22Rv1 (cell line): ENCODE measurements around the gene ZRSR2.

Source experiments
- H3K27ac ChIP-seq: fragments of 450-650 bp; 2 replicates; pipeline ENCODE4 v1.5.1; 2017
- ZFX ChIP-seq: fragments of 450-650 bp; IDR thresholded peaks from 2 replicates; pipeline ENCODE4 v1.6.1; 2017; ENCODE audit warnings: antibody characterized with exemption, borderline replicate concordance
- TF ChIP-seq, protein P1 (sequence below): fragments of 450-650 bp; IDR thresholded peaks from 2 replicates; pipeline ENCODE4 v1.5.1; 2017; ENCODE audit warnings: mild to moderate bottlenecking

The ZRSR2 gene

DNA sequence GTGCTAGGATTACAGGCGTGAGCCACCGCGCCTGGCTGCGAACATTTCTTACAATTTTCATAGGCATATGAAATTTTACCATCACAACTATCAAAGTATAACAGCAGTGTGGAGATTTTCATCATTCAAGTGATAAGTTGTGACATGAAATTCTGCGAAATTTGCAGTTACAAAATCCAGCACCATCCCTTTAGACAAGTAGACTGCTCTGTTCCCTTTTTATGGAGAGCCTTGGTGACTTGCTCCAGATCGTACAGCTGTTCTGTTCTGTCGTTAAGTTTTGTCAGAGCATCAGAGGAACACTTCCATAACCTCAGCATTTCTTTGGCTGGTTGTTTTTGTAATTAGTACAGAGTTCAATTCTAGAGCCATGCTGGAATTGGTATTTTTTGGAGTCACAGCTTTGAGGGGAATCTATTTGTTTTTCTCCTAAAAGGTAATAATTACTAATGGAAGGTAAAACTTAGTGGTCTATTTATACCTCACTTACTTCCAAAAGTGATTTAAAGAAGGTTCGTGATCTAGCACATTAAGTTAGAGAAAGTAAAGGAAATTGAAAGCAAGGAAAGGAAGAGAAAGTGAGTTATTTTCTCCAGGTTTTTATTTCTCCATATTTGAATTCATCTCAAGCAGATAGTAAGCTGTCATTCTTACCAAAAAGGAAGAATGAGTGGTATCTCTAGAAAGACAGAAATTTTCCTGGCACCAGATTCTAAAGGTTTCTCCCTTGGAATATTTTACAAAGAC, 22.1 kb downstream of the ZRSR2 start:
- H3K27ac ChIP-seq, result no peak overlapping the region
- TF ChIP-seq, protein P1, sequence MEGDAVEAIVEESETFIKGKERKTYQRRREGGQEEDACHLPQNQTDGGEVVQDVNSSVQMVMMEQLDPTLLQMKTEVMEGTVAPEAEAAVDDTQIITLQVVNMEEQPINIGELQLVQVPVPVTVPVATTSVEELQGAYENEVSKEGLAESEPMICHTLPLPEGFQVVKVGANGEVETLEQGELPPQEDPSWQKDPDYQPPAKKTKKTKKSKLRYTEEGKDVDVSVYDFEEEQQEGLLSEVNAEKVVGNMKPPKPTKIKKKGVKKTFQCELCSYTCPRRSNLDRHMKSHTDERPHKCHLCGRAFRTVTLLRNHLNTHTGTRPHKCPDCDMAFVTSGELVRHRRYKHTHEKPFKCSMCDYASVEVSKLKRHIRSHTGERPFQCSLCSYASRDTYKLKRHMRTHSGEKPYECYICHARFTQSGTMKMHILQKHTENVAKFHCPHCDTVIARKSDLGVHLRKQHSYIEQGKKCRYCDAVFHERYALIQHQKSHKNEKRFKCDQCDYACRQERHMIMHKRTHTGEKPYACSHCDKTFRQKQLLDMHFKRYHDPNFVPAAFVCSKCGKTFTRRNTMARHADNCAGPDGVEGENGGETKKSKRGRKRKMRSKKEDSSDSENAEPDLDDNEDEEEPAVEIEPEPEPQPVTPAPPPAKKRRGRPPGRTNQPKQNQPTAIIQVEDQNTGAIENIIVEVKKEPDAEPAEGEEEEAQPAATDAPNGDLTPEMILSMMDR, result no peak
- TF ChIP-seq ZFX, result no peak

DNA sequence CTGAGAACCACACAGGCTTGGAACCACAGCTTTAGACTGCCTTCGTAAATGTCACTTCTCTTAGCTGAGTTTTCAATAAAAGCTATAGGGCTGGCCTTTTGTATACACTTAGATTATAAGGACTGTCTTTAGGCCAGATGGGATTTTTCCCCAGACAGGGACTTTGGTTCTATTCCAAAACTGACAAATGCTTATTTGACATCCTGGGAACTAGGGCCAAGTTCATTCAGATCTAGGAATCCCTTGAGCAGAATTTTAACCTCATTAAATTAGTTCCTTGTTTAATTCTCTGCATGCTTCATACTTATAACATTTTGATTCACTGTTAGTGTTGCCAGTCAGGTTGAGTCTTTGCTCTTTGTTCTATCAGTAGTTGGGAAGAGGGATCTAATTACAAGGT, 23.1 kb downstream of the ZRSR2 start:
- TF ChIP-seq, protein P1, result no peak
- no peak for TF ChIP-seq ZFX
- no peak overlapping the region for H3K27ac ChIP-seq

DNA sequence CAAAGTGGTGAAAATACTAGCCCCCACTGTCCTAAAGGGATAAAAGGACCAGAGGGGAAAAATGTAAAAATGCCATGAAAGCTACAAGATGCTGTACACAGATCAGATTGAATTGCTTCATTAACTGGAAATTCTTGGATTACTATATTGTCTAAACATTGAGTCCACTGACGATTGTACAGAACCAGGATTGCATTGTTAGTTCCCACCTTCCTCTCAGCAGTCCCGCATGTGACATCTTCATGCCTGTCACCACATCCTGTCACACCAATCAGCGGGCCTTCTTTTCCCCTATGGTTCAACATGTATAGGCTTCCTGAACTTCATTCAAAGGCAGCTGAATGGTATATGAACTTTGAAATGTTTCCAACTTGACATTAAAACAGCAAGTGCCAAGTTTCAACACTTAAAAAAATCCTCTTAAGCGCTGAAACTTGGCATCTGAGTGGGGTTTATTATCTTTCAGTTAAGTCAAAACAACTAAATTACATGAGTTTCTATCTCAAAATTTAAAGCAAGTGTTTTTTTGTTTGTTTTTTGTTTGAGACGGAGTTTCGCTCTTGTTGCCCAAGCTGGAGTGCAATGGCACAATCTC, 24.6 kb downstream of the ZRSR2 start:
- TF ChIP-seq, protein P1, result no peak
- TF ChIP-seq ZFX, result no peak
- H3K27ac ChIP-seq, result no peak overlapping the region

DNA sequence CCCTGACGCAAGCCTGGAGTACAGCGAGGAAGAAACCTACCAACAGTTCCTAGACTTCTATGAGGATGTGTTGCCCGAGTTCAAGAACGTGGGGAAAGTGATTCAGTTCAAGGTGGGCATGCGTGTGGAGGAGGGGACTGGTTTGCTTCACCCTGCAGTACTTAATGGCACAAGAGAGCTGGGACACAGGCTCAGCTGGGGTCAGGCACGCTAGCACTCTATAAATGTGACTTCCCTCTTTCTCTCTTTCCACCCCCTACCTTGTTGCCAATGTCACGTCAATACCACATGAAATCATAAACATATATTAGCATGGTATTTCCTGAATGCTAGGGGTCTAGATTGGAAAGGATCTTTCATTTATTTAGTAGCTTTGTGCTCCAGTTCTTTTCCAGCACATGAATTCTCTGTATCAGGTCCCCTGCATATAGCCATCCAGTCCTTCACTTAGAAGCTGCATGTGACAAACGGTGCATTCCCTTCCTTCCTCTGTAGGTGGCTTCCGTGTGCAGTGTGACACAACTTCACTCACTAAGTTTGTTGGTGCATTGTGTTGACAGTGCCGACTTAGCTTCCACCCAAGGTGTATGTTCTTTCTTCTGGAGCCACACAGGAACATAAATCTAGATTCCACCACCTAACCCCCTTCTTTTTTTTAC, 25.6 kb downstream of the ZRSR2 start:
- no peak for TF ChIP-seq ZFX
- TF ChIP-seq, protein P1, result peak; percentile 22; the same call in 1 of the 2 replicates
- no peak overlapping the region for H3K27ac ChIP-seq

DNA sequence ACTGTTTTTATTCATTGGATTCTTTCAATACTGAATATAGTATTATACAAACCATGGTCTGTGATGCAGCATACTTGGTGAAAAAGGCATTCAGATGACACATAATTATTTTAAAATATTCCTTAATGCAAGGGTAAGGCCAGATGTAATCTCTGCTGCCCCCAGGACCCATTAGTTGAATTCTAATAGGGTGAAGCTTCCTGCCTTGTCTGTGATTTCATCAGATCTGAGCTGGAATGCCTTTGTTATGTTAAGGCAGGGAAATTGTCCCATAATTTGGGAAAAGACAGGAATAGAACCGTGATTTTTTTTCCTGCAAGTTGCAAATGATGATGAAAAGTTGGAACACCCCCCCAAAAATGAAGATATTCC, 26.1 kb downstream of the ZRSR2 start:
- H3K27ac ChIP-seq, result no peak overlapping the region
- TF ChIP-seq, protein P1, result no peak
- TF ChIP-seq ZFX, result no peak

DNA sequence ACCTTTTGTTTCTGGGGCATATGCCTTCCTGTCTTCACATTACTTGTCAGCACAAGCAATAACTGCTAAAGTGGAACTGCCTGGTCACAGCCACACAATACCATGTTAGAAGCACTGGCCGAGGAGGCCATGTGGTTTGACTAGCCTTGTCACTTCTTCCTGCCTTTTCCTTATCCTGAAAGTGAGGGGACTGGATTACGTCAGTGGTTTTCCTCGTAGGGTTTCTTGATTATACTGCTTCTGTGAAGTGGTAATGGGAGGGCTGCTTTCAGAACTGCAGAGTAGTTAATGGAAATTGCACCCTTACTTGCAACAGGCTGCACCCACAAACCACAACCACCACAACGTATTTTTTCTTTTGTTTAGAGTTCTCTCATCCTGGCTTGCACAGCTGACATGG, 26.6 kb downstream of the ZRSR2 start:
- TF ChIP-seq, protein P1, result no peak
- TF ChIP-seq ZFX, result no peak
- H3K27ac ChIP-seq, result no peak overlapping the region
